Esophagus muscularis mucosa (tissue), 4 donors: ENCODE results near the gene CATSPER4. TPM values are rescaled to one million over a fixed set of nuclear protein-coding genes. Genes with fewer than 3 reads are reported as not detected.

ENCODE experiments used
- DNase-seq: peaks from one replicate; pipeline ENCODE4 v3.0.0-alpha.2; 2017; ENCODE audit errors: extremely low spot score
- H3K27ac ChIP-seq, 4 donors: fragments of 200-600 bp; sonication (generic); replicated peaks in 1 of 4; 1 replicate in 3 of 4; 2 replicates in 1 of 4; pipeline ENCODE4 v1.5.1; 2016 to 2019; ENCODE audit warnings: mild to moderate bottlenecking in 1 of 4
- H3K27me3 ChIP-seq, 4 donors: fragments of 200-600 bp; sonication (generic); one replicate each; pipeline versions ENCODE4 v1.5.1 to v1.6.0; 2016 to 2019
- H3K36me3 ChIP-seq, 4 donors: fragments of 200-600 bp; sonication (generic); one replicate each; pipeline ENCODE4 v1.5.1; 2016 to 2019
- H3K4me1 ChIP-seq, 4 donors: fragments of 200-600 bp; sonication (generic); one replicate each; pipeline ENCODE4 v1.5.1; 2016 to 2019
- H3K4me3 ChIP-seq, 4 donors: fragments of 200-600 bp; sonication (generic); 1 replicate in 2 of 4; 2 replicates in 2 of 4; pipeline ENCODE4 v1.5.1; 2016 to 2019; ENCODE audit warnings: mild to moderate bottlenecking in 4 of 4, moderate library complexity in 1 of 4
- H3K9me3 ChIP-seq, 4 donors: fragments of 200-600 bp; sonication (generic); 1 replicate in 3 of 4; 2 replicates in 1 of 4; pipeline ENCODE4 v1.5.1; 2016 to 2019
- CTCF ChIP-seq, 3 experiments: fragments of 200-600 bp in 2 of 3; fragments of 450-650 bp in 1 of 3; sonication (generic) in 2 of 3; IDR thresholded peaks; one replicate each; pipeline ENCODE4 v1.5.1; 2017 to 2019; ENCODE audit warnings: antibody characterized with exemption in 3 of 3, mild to moderate bottlenecking in 2 of 3, moderate library complexity in 1 of 3
- EP300 ChIP-seq: sonication (generic); formaldehyde crosslinking; IDR thresholded peaks from one replicate; pipeline ENCODE4 v1.6.1; 2017; ENCODE audit warnings: antibody characterized with exemption
- POLR2A ChIP-seq: fragments of 450-650 bp; IDR thresholded peaks from one replicate; pipeline ENCODE4 v1.6.1; 2017; ENCODE audit warnings: antibody characterized with exemption, moderate library complexity, mild to moderate bottlenecking, low read depth
- POLR2AphosphoS5 ChIP-seq, 2 donors: sonication (generic); formaldehyde crosslinking; IDR thresholded peaks; one replicate each; pipeline ENCODE4 v1.6.1; 2017; ENCODE audit warnings: antibody characterized with exemption in 2 of 2
- WGBS: methylation state at CpG from one replicate; pipeline ENCODE4 v1.1.5; 2018; 5-methylcytosine and 5-hydroxymethylcytosine counted together
- intact Hi-C: fragments of 100-400 bp; cut with DNase I; formaldehyde crosslinking; loops from one replicate; pipeline ENCODE4 v1.15.1; 2023
- total RNA-seq, 4 donors: library from RNA; depleted of rRNA; stranded (reverse); fragments of >200 nt; gene quantifications; one replicate each; pipeline versions ENCODE4 v1.1.0 to v1.2.1, GENCODE V29; 2016

The CATSPER4 gene
- total RNA-seq, 4 donors from 2014 or later, result not detected

DNA sequence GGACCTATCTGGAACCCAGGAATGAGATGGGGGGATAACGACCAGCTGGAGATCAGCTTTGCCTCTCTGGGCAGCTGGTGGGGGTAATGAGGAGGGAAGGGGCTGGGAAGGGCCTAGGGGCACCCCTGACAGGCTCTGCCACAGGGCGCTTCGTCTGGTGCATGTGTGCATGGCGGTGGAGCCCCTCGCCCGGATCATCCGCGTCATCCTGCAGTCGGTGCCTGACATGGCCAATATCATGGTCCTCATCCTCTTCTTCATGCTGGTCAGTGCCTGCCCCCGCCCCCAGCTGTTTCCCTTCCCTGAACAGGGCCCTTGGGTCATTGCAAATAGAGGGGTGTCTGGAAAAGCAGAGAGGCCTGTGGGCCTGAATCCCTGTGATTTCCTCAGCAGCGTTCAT, 7.4 kb downstream of the CATSPER4 start:
- no peak for DNase-seq
- Histone ChIP-seq H3K4me1 (peaks cover 0 to 7% (median 2%) of the 10 kb centered on the region in 4 donors), H3K9me3 (no peaks in the 10 kb centered on the region), H3K27ac (no peak overlapping the region), H3K4me3 (no peak overlapping the region), H3K36me3 (no peaks in the 10 kb centered on the region), H3K27me3 (peaks cover 0 to 18% (median 0%) of the 10 kb centered on the region in 4 donors)
- WGBS, result 62% methylated on average over 3 of the region's 11 CpGs
- intact Hi-C loops, result no loop called here
- TF ChIP-seq POLR2AphosphoS5 (IDR thresholded peaks at IDR 0.05), result no peak
- no peak for TF ChIP-seq POLR2A
- TF ChIP-seq EP300, result no peak
- TF ChIP-seq CTCF (IDR thresholded peaks at IDR 0.05), result no peak

- H3K9me3 ChIP-seq, result no peaks in the 10 kb centered on the region
- no peak overlapping the region for H3K4me3 ChIP-seq
- H3K27ac ChIP-seq, result no peak overlapping the region
- intact Hi-C loops, result no loop called here
- H3K4me1 ChIP-seq, result peaks cover 0 to 7% (median 2%) of the 10 kb centered on the region in 4 donors
- TF ChIP-seq CTCF (IDR thresholded peaks at IDR 0.05), result no peak
- TF ChIP-seq EP300, result no peak
- no peak for TF ChIP-seq POLR2AphosphoS5 (IDR thresholded peaks at IDR 0.05)
- WGBS, result 85% methylated on average over 4 of the region's 5 CpGs
- no peak for DNase-seq
- no peaks in the 10 kb centered on the region for H3K36me3 ChIP-seq
- H3K27me3 ChIP-seq, result peaks cover 0 to 25% (median 0%) of the 10 kb centered on the region in 4 donors
Observed at GRCh38 chr1:26200413-26200812, 10.0 kb downstream of the CATSPER4 start.

DNA sequence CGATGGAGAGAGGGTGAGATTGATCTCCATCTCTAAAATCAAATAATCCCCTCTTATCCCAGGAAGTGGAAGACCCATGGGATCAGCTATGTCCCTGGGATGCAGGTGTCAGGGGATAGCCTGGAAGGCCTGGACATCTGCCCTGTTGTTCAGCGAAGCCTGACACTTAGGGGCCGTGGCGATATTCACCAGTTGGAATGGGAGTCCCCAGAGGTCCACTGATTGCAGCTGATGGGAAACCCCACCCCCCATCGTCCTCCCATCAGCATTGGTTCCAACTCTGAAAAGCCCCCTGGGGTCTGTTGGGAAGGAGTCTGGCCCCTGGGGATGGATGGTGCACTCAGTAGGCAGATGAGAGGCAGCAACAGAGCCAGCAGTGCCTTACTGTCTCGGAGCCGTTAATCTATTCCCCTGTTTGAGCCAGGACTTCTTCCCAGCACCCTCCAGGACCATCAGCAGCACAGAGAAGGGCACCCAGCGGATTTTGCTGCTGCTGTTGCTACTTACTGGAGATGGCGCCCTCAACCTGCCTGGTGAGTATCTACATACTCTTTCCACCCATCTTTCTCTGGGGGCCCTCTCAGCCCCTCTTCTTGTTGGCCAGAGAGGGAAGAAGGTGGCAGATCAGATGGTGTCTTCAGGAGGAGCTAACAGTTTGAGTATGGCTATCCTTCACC, 13.4 kb downstream of the CATSPER4 start:
- intact Hi-C loops, result no loop called here
- no peak for TF ChIP-seq EP300
- no peak for TF ChIP-seq POLR2AphosphoS5 (IDR thresholded peaks at IDR 0.05)
- TF ChIP-seq CTCF (IDR thresholded peaks at IDR 0.05), result no peak
- no peak for TF ChIP-seq POLR2A
- no peak overlapping the region for H3K4me3 ChIP-seq
- no peaks in the 10 kb centered on the region for H3K36me3 ChIP-seq
- peaks cover 0 to 16% (median 0%) of the 10 kb centered on the region in 4 donors for H3K27me3 ChIP-seq
- no peaks in the 10 kb centered on the region for H3K9me3 ChIP-seq
- DNase-seq, result no peak
- H3K27ac ChIP-seq, result no peak overlapping the region
- WGBS, result 78% methylated on average over 1 of the region's 9 CpGs
- peaks cover 0 to 7% (median 2%) of the 10 kb centered on the region in 4 donors for H3K4me1 ChIP-seq

- H3K36me3 ChIP-seq, result no peaks in the 10 kb centered on the region
- H3K4me3 ChIP-seq, result no peak overlapping the region
- no peaks in the 10 kb centered on the region for H3K27me3 ChIP-seq
- no peak overlapping the region for H3K27ac ChIP-seq
- no peak for DNase-seq
- WGBS, result 73% methylated on average over 5 of the region's 5 CpGs
- H3K4me1 ChIP-seq, result no peaks in the 10 kb centered on the region
- H3K9me3 ChIP-seq, result no peaks in the 10 kb centered on the region
- intact Hi-C loops, result no loop called here
- no peak for TF ChIP-seq POLR2AphosphoS5 (IDR thresholded peaks at IDR 0.05)
- no peak for TF ChIP-seq CTCF (IDR thresholded peaks at IDR 0.05)
- no peak for TF ChIP-seq EP300
- TF ChIP-seq POLR2A, result no peak
Observed at GRCh38 chr1:26210147-26210870, 19.9 kb downstream of the CATSPER4 start.
